ENCODE results near the gene TRAK2. TPM values are rescaled to one million over a fixed set of nuclear protein-coding genes. Genes with fewer than 3 reads are reported as not detected.

The TRAK2 gene
- total and polyA plus RNA-seq, 8 donors, result 8.2 to 46.8 (median 27.2) TPM

DNA sequence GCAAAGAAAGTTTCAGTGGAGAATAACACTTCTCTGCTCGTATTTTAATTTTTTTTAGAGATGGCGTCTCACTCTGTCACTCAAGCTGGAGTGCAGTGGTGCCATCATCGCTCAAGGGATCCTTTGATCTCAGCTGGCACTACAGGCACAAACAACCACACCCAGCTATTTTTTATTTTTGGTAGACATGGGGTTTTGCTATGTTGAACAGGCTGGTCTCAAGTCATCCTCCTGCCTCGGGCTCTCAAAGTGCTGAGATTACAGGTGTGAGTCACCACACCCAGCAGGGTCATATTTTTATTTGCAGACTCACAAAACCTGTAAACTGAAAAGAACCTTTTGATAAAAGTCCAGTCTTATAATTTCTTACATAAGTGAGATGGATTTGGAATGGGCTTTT is 2.6 kb downstream of the TRAK2 start:
- WGBS, 5 donors, result 62 to 82% (median 72%) methylated on average over 4 of the region's 4 CpGs
- H3K4me1 ChIP-seq, result peaks cover 11 to 83% (median 62%) of the 10 kb centered on the region in 4 donors
- no peak for TF ChIP-seq POLR2A (IDR thresholded peaks at IDR 0.05)
- TF ChIP-seq EP300 (IDR thresholded peaks at IDR 0.05), result no peak
- TF ChIP-seq, protein P1, sequence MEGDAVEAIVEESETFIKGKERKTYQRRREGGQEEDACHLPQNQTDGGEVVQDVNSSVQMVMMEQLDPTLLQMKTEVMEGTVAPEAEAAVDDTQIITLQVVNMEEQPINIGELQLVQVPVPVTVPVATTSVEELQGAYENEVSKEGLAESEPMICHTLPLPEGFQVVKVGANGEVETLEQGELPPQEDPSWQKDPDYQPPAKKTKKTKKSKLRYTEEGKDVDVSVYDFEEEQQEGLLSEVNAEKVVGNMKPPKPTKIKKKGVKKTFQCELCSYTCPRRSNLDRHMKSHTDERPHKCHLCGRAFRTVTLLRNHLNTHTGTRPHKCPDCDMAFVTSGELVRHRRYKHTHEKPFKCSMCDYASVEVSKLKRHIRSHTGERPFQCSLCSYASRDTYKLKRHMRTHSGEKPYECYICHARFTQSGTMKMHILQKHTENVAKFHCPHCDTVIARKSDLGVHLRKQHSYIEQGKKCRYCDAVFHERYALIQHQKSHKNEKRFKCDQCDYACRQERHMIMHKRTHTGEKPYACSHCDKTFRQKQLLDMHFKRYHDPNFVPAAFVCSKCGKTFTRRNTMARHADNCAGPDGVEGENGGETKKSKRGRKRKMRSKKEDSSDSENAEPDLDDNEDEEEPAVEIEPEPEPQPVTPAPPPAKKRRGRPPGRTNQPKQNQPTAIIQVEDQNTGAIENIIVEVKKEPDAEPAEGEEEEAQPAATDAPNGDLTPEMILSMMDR (IDR thresholded peaks at IDR 0.05), result no peak
- no peak for TF ChIP-seq POLR2AphosphoS5 (IDR thresholded peaks at IDR 0.05)
- H3K9me3 ChIP-seq, result no peaks in the 10 kb centered on the region
- H3K36me3 ChIP-seq, result no peaks in the 10 kb centered on the region
- H3K27me3 ChIP-seq, result no peaks in the 10 kb centered on the region
- no peak for DNase-seq
- H3K4me3 ChIP-seq, result no peak overlapping the region
- intact Hi-C loops (cut with DNase I; ENCODE audit: low total_unique reads), result no loop called here
- no peak overlapping the region for H3K27ac ChIP-seq

DNA sequence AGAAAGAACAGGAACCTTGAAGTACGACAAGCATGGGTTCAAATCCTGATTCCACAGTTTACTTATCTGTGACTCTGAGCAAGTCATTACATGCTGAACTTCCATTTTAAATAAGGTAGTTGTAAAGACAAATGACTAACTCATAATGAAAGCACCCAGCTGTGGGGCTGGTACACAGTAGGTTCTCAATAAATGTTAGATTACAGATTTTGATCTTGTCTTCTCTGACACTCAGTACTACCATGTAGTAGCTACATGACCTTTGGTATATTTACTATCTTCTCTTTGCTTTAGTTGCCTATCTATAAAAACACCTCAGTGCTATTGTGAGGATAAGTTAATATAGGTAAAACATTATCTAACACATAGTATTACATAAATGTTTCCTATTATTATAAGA is 3.2 kb downstream of the TRAK2 start:
- Histone ChIP-seq H3K9me3 (no peaks in the 10 kb centered on the region), H3K4me3 (no peak overlapping the region), H3K27ac (no peak overlapping the region), H3K36me3 (no peaks in the 10 kb centered on the region), H3K27me3 (no peaks in the 10 kb centered on the region), H3K4me1 (peaks cover 11 to 79% (median 61%) of the 10 kb centered on the region in 4 donors)
- TF ChIP-seq POLR2AphosphoS5 (IDR thresholded peaks at IDR 0.05) (no peak), EP300 (IDR thresholded peaks at IDR 0.05) (no peak), POLR2A (IDR thresholded peaks at IDR 0.05) (no peak)
- TF ChIP-seq, protein P1 (IDR thresholded peaks at IDR 0.05), result no peak
- WGBS, 5 donors, result 73 to 89% (median 81%) methylated on average over 1 of the region's 1 CpG
- intact Hi-C loops (cut with DNase I; ENCODE audit: low total_unique reads), result no loop called here
- no peak for DNase-seq

DNA sequence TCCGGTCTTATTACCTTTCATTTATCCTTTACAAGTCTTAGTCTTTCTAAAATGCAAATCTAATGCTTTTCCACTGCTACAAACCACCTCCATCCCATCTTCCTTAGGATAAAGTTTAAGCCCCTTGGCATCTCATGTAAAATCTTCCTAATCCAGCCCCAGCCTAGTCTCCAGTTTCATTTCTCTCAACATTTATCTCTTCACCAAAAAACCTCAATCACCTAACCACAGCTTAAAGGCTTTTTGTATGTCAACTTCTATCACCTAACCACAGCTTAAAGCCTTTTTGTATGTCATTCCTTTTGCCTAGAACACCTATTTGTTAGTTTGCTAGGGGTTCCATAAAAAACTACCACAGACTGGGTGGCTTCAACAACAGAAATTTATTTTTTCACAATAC is 4.2 kb downstream of the TRAK2 start:
- intact Hi-C loops (cut with DNase I; ENCODE audit: low total_unique reads), result no loop called here
- no peak for DNase-seq
- H3K4me3 ChIP-seq, result no peak overlapping the region
- H3K9me3 ChIP-seq, result no peaks in the 10 kb centered on the region
- no peaks in the 10 kb centered on the region for H3K27me3 ChIP-seq
- no peak overlapping the region for H3K27ac ChIP-seq
- peaks cover 11 to 69% (median 51%) of the 10 kb centered on the region in 4 donors for H3K4me1 ChIP-seq
- H3K36me3 ChIP-seq, result no peaks in the 10 kb centered on the region
- 80 to 94% (median 86%) methylated on average over 1 of the region's 1 CpG for WGBS, 5 donors
- no peak for TF ChIP-seq POLR2AphosphoS5 (IDR thresholded peaks at IDR 0.05)
- no peak for TF ChIP-seq POLR2A (IDR thresholded peaks at IDR 0.05)
- TF ChIP-seq EP300 (IDR thresholded peaks at IDR 0.05), result no peak

DNA sequence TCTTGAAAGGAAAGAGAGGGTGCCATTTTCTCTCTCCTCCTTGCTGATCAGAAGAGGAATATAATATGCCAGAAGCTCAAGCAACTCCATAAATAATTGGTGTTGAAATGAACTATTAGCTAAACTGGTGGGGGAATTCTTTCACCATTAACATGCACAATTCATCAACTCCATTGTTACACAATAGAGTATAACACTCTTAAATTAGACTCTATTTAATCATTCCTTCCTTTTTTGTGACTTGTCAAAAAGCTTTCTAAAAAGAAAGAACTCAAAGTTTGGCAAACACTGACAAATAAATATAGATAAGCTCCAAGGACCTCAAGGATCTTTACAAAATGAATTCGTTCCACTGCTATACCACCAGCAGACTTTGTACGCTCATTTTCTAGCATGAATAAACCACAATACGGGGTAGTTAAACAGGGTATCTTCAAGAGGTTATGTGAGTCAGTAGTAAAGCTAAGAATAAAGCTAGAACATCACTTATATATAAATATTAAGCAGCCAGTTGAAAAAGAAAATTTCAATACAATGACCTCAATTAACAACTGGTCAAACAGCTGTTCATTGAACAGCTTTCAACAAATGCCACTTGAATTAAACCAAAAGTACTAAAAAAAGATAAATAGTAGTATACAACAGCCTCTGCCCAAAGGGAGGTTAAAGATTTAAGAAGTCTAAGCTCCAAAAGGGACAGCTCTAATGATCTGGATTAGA is 6.4 kb downstream of the TRAK2 start:
- H3K27me3 ChIP-seq, result no peaks in the 10 kb centered on the region
- DNase-seq, result no peak
- no peaks in the 10 kb centered on the region for H3K9me3 ChIP-seq
- peaks cover 11 to 77% (median 47%) of the 10 kb centered on the region in 4 donors for H3K4me1 ChIP-seq
- intact Hi-C loops (cut with DNase I; ENCODE audit: low total_unique reads), result no loop called here
- TF ChIP-seq, protein P1 (IDR thresholded peaks at IDR 0.05), result no peak
- TF ChIP-seq POLR2AphosphoS5 (IDR thresholded peaks at IDR 0.05) (no peak), POLR2A (IDR thresholded peaks at IDR 0.05) (no peak), EP300 (IDR thresholded peaks at IDR 0.05) (no peak)
- H3K36me3 ChIP-seq, result no peaks in the 10 kb centered on the region
- no peak overlapping the region for H3K27ac ChIP-seq
- 28 to 61% (median 44%) methylated on average over 3 of the region's 3 CpGs for WGBS, 5 donors
- no peak overlapping the region for H3K4me3 ChIP-seq

DNA sequence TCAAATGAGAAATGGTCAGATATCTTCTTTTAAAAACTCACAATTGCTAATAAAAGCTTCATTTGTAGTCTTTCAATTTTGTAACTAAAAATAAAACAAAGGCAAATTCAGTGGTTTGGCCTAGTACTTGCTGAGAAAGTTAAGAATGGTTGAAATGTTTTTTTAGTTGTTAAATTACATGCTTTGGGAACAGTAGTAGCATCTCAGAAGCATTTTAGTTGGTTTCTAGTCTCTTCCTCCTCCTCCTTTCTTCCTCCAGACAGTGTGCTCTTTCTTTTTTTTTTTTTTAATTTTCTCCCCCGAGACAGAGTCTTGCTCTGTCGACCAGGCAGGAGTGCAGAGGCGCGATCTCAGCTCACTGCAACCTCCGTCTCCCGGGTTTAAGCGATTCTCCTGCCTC is 9.8 kb downstream of the TRAK2 start:
- no peaks in the 10 kb centered on the region for H3K9me3 ChIP-seq
- H3K4me3 ChIP-seq, result no peak overlapping the region
- TF ChIP-seq POLR2A (IDR thresholded peaks at IDR 0.05) (no peak), EP300 (IDR thresholded peaks at IDR 0.05) (no peak), POLR2AphosphoS5 (IDR thresholded peaks at IDR 0.05) (no peak)
- TF ChIP-seq, protein P1 (IDR thresholded peaks at IDR 0.05), result no peak
- no peak for DNase-seq
- H3K36me3 ChIP-seq, result no peaks in the 10 kb centered on the region
- H3K4me1 ChIP-seq, result peaks cover 4 to 57% (median 27%) of the 10 kb centered on the region in 4 donors
- 78 to 97% (median 87%) methylated on average over 7 of the region's 7 CpGs for WGBS, 5 donors
- intact Hi-C loops (cut with DNase I; ENCODE audit: low total_unique reads), result no loop called here
- no peak overlapping the region for H3K27ac ChIP-seq
- H3K27me3 ChIP-seq, result no peaks in the 10 kb centered on the region

Measured in stomach (tissue), 9 donors.